ENCODE measurements around the gene ZSCAN5A.

Gene ZSCAN5A

DNA sequence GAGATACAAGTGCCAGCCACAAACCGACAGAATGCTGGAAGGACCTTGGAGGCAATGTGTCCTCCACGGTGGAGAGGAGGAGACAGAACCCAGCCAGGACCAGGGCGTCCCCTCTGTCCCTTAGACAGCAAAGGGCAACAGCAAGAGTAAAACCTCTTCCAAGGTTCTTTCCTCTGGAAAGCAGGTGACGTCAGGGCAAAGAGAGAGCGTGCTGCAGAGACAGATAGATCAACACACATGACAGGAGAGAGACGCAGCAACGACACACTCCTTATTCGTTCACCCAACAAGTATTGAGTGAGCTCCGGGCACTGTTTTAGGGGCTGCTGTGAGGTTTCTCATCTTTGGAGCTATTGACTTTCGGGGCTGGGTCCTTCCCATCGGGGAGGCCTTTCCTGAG lies 140.1 kb downstream of the ZSCAN5A start:
- no peaks in the 10 kb centered on the region for H3K36me3 Mint-ChIP-seq

DNA sequence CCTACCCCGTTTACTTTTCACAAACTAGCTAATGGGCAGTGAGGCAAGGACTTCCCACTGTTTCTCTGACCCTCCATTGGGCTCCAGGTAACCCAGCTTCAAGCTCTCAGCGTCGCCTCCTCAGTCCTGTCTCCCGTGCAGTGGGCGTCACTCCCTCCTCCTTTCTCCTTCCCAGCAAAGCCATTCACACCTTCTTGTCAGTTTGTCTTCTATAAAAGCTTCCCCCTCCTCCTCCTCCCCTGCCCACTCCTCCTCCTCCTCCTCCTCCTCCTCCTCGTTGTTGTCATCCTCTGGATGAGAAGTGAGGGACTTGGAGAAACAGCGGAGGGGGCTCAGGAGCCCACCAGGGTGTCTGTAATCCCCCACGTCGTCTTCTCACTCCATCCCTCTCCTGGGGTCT lies 140.6 kb downstream of the ZSCAN5A start:
- no peaks in the 10 kb centered on the region for H3K9me3 Mint-ChIP-seq
- H3K27me3 Mint-ChIP-seq, result peaks cover 2% of the 10 kb centered on the region
- H3K4me3 Mint-ChIP-seq, result no peak overlapping the region
- H3K27ac Mint-ChIP-seq, result no peak overlapping the region
- H3K4me1 Mint-ChIP-seq, result peaks cover 3% of the 10 kb centered on the region
- H3K36me3 Mint-ChIP-seq, result no peaks in the 10 kb centered on the region

More for the DNA sequence above, 140.1 kb downstream of the ZSCAN5A start:
- H3K27ac Mint-ChIP-seq, result no peak overlapping the region
- peaks cover 3% of the 10 kb centered on the region for H3K4me1 Mint-ChIP-seq
- H3K9me3 Mint-ChIP-seq, result no peaks in the 10 kb centered on the region
- H3K27me3 Mint-ChIP-seq, result peaks cover 2% of the 10 kb centered on the region
- H3K4me3 Mint-ChIP-seq, result no peak overlapping the region

Measured in activated naive CD4-positive, alpha-beta T cell treated with anti-CD3 and anti-CD28 coated beads, Interleukin-2, amount 50 U/mL, for 24 hours (primary cell).